ENCODE data around the gene MGAT4A. TPM values are rescaled to one million over a fixed set of nuclear protein-coding genes. Genes with fewer than 3 reads are reported as not detected.
A peak's percentile ranks its signal among the peaks of the same experiment; 100 is the strongest.

MGAT4A gene
- total and polyA plus RNA-seq, 5 donors from 2014 or later: 101 to 143 (median 127) TPM

- DNase-seq (peak in 1 of 3 donors; percentile 32), ATAC-seq (ENCODE audit: low read depth in 2 of 2) (peak; percentile 65 to 66)
- Mint-ChIP-seq H3K27ac (peak overlapping the region; percentile 77 to 95 (median 83)), H3K27me3 (no peaks in the 10 kb centered on the region), H3K36me3 (peaks cover 22% of the 10 kb centered on the region), H3K4me1 (peaks cover 37 to 81% (median 59%) of the 10 kb centered on the region in 4 donors), H3K9me3 (peaks cover 0 to 12% (median 4%) of the 10 kb centered on the region in 7 donors), H3K4me3 (peak overlapping the region; percentile 40 to 78 (median 60))
- peaks cover 5 to 6% of the 10 kb centered on the region in 2 experiments for H3K9me3 ChIP-seq (ENCODE audit: control insufficient read depth in 2 of 2, low read length in 2 of 2)
- peak overlapping the region; percentile 17 for H3K4me3 ChIP-seq (ENCODE audit: low read depth, low read length)
- H3K27ac ChIP-seq (ENCODE audit: insufficient read depth, low read length, poor library complexity, severe bottlenecking): peak overlapping the region; percentile 56
- H3K36me3 ChIP-seq (ENCODE audit: control insufficient read depth, insufficient read depth, low read length): peaks cover 12% of the 10 kb centered on the region
- H3K27me3 ChIP-seq (ENCODE audit: control insufficient read depth, insufficient read depth, low read length): no peaks in the 10 kb centered on the region
- H3K4me1 ChIP-seq (ENCODE audit: control insufficient read depth, insufficient read depth, low read length, poor library complexity, severe bottlenecking): peaks cover 45% of the 10 kb centered on the region
These were observed 15.0 kb downstream of the MGAT4A start for GRCh38 chr2:98715812-98716451.

- peak overlapping the region; percentile 38 for H3K4me3 ChIP-seq (ENCODE audit: low read depth, low read length)
- H3K36me3 ChIP-seq (ENCODE audit: control insufficient read depth, insufficient read depth, low read length): no peaks in the 10 kb centered on the region
- Mint-ChIP-seq H3K4me3 (peak overlapping the region in 2 of 4 donors; percentile 41 to 66), H3K36me3 (peaks cover 15% of the 10 kb centered on the region), H3K4me1 (peaks cover 43 to 96% (median 69%) of the 10 kb centered on the region in 4 donors), H3K27me3 (no peaks in the 10 kb centered on the region), H3K9me3 (no peaks in the 10 kb centered on the region), H3K27ac (peak overlapping the region; percentile 51 to 97 (median 60))
- H3K27ac ChIP-seq (ENCODE audit: insufficient read depth, low read length, poor library complexity, severe bottlenecking): no peak overlapping the region
- no peaks in the 10 kb centered on the region for H3K9me3 ChIP-seq (ENCODE audit: control insufficient read depth in 2 of 2, low read length in 2 of 2)
- H3K4me1 ChIP-seq (ENCODE audit: control insufficient read depth, insufficient read depth, low read length, poor library complexity, severe bottlenecking): peaks cover 66% of the 10 kb centered on the region
- DNase-seq (no peak), ATAC-seq (ENCODE audit: low read depth in 2 of 2) (no peak)
- no peaks in the 10 kb centered on the region for H3K27me3 ChIP-seq (ENCODE audit: control insufficient read depth, insufficient read depth, low read length)
These were observed 17.5 kb downstream of the MGAT4A start for GRCh38 chr2:98713332-98714015.

- Histone ChIP-seq H3K4me1 (ENCODE audit: control insufficient read depth, insufficient read depth, low read length, poor library complexity, severe bottlenecking) (peaks cover 59% of the 10 kb centered on the region), H3K27me3 (ENCODE audit: control insufficient read depth, insufficient read depth, low read length) (no peaks in the 10 kb centered on the region), H3K4me3 (ENCODE audit: low read depth, low read length) (peak overlapping the region; percentile 20), H3K27ac (ENCODE audit: insufficient read depth, low read length, poor library complexity, severe bottlenecking) (no peak overlapping the region), H3K9me3 (ENCODE audit: control insufficient read depth in 2 of 2, low read length in 2 of 2) (no peaks in the 10 kb centered on the region), H3K36me3 (ENCODE audit: control insufficient read depth, insufficient read depth, low read length) (no peaks in the 10 kb centered on the region)
- Mint-ChIP-seq H3K4me1 (peaks cover 36 to 94% (median 68%) of the 10 kb centered on the region in 4 donors), H3K36me3 (peaks cover 21% of the 10 kb centered on the region), H3K27me3 (no peaks in the 10 kb centered on the region), H3K4me3 (peak overlapping the region in 3 of 4 donors; percentile 53 to 73 (median 65)), H3K9me3 (no peaks in the 10 kb centered on the region), H3K27ac (peak overlapping the region in 2 of 3 donors; percentile 33 to 57)
- DNase-seq: no peak
- ATAC-seq (ENCODE audit: low read depth in 2 of 2): no peak
These were observed 18.8 kb downstream of the MGAT4A start for GRCh38 chr2:98712145-98712544.

GRCh38 chr2:98711506-98711905 lies 19.4 kb downstream of the MGAT4A start:
- H3K36me3 Mint-ChIP-seq: peaks cover 21% of the 10 kb centered on the region
- peak overlapping the region in 2 of 4 donors; percentile 23 to 73 for H3K4me3 Mint-ChIP-seq
- Histone ChIP-seq H3K9me3 (ENCODE audit: control insufficient read depth in 2 of 2, low read length in 2 of 2) (no peaks in the 10 kb centered on the region), H3K27me3 (ENCODE audit: control insufficient read depth, insufficient read depth, low read length) (no peaks in the 10 kb centered on the region), H3K36me3 (ENCODE audit: control insufficient read depth, insufficient read depth, low read length) (no peaks in the 10 kb centered on the region), H3K27ac (ENCODE audit: insufficient read depth, low read length, poor library complexity, severe bottlenecking) (no peak overlapping the region), H3K4me3 (ENCODE audit: low read depth, low read length) (no peak overlapping the region), H3K4me1 (ENCODE audit: control insufficient read depth, insufficient read depth, low read length, poor library complexity, severe bottlenecking) (peaks cover 65% of the 10 kb centered on the region)
- no peaks in the 10 kb centered on the region for H3K9me3 Mint-ChIP-seq
- no peak for ATAC-seq (ENCODE audit: low read depth in 2 of 2)
- no peak for DNase-seq
- H3K27ac Mint-ChIP-seq: peak overlapping the region in 1 of 3 donors; percentile 33
- H3K27me3 Mint-ChIP-seq: no peaks in the 10 kb centered on the region
- H3K4me1 Mint-ChIP-seq: peaks cover 32 to 92% (median 66%) of the 10 kb centered on the region in 4 donors

GRCh38 chr2:98710734-98711133 lies 20.2 kb downstream of the MGAT4A start:
- peak overlapping the region; percentile 34 to 74 (median 48) for H3K4me3 Mint-ChIP-seq
- Histone ChIP-seq H3K4me3 (ENCODE audit: low read depth, low read length) (peak overlapping the region; percentile 57), H3K36me3 (ENCODE audit: control insufficient read depth, insufficient read depth, low read length) (no peaks in the 10 kb centered on the region), H3K4me1 (ENCODE audit: control insufficient read depth, insufficient read depth, low read length, poor library complexity, severe bottlenecking) (peaks cover 65% of the 10 kb centered on the region), H3K9me3 (ENCODE audit: control insufficient read depth in 2 of 2, low read length in 2 of 2) (no peaks in the 10 kb centered on the region), H3K27ac (ENCODE audit: insufficient read depth, low read length, poor library complexity, severe bottlenecking) (no peak overlapping the region), H3K27me3 (ENCODE audit: control insufficient read depth, insufficient read depth, low read length) (no peaks in the 10 kb centered on the region)
- no peaks in the 10 kb centered on the region for H3K9me3 Mint-ChIP-seq
- H3K36me3 Mint-ChIP-seq: peaks cover 21% of the 10 kb centered on the region
- no peak for DNase-seq
- peak overlapping the region; percentile 58 to 82 (median 80) for H3K27ac Mint-ChIP-seq
- H3K4me1 Mint-ChIP-seq: peaks cover 31 to 91% (median 64%) of the 10 kb centered on the region in 4 donors
- H3K27me3 Mint-ChIP-seq: no peaks in the 10 kb centered on the region
- ATAC-seq (ENCODE audit: low read depth in 2 of 2): no peak

- Mint-ChIP-seq H3K9me3 (no peaks in the 10 kb centered on the region), H3K27ac (peak overlapping the region; percentile 26 to 58 (median 40)), H3K36me3 (peaks cover 25% of the 10 kb centered on the region), H3K4me3 (peak overlapping the region in 3 of 4 donors; percentile 53 to 74 (median 61)), H3K27me3 (no peaks in the 10 kb centered on the region), H3K4me1 (peaks cover 27 to 89% (median 62%) of the 10 kb centered on the region in 4 donors)
- no peak for ATAC-seq (ENCODE audit: low read depth in 2 of 2)
- no peaks in the 10 kb centered on the region for H3K27me3 ChIP-seq (ENCODE audit: control insufficient read depth, insufficient read depth, low read length)
- H3K36me3 ChIP-seq (ENCODE audit: control insufficient read depth, insufficient read depth, low read length): no peaks in the 10 kb centered on the region
- H3K9me3 ChIP-seq (ENCODE audit: control insufficient read depth in 2 of 2, low read length in 2 of 2): no peaks in the 10 kb centered on the region
- peak overlapping the region; percentile 23 for H3K4me3 ChIP-seq (ENCODE audit: low read depth, low read length)
- H3K27ac ChIP-seq (ENCODE audit: insufficient read depth, low read length, poor library complexity, severe bottlenecking): no peak overlapping the region
- no peak for DNase-seq
- peaks cover 60% of the 10 kb centered on the region for H3K4me1 ChIP-seq (ENCODE audit: control insufficient read depth, insufficient read depth, low read length, poor library complexity, severe bottlenecking)
These were observed 21.4 kb downstream of the MGAT4A start for GRCh38 chr2:98709535-98709934.

GRCh38 chr2:98708396-98709186 lies 22.3 kb downstream of the MGAT4A start:
- Histone ChIP-seq H3K4me1 (ENCODE audit: control insufficient read depth, insufficient read depth, low read length, poor library complexity, severe bottlenecking) (peaks cover 56% of the 10 kb centered on the region), H3K36me3 (ENCODE audit: control insufficient read depth, insufficient read depth, low read length) (no peaks in the 10 kb centered on the region), H3K9me3 (ENCODE audit: control insufficient read depth in 2 of 2, low read length in 2 of 2) (no peaks in the 10 kb centered on the region), H3K27me3 (ENCODE audit: control insufficient read depth, insufficient read depth, low read length) (no peaks in the 10 kb centered on the region), H3K27ac (ENCODE audit: insufficient read depth, low read length, poor library complexity, severe bottlenecking) (no peak overlapping the region), H3K4me3 (ENCODE audit: low read depth, low read length) (peak overlapping the region; percentile 19)
- H3K27ac Mint-ChIP-seq: peak overlapping the region in 2 of 3 donors; percentile 58 to 88
- no peaks in the 10 kb centered on the region for H3K27me3 Mint-ChIP-seq
- peaks cover 22 to 89% (median 62%) of the 10 kb centered on the region in 4 donors for H3K4me1 Mint-ChIP-seq
- no peaks in the 10 kb centered on the region for H3K9me3 Mint-ChIP-seq
- no peak for DNase-seq
- H3K4me3 Mint-ChIP-seq: peak overlapping the region in 2 of 4 donors; percentile 61 to 74
- peaks cover 25% of the 10 kb centered on the region for H3K36me3 Mint-ChIP-seq
- no peak for ATAC-seq (ENCODE audit: low read depth in 2 of 2)
